ENCODE measurements around the gene CAMKMT. TPM values are rescaled to one million over a fixed set of nuclear protein-coding genes. Genes with fewer than 3 reads are reported as not detected.

The CAMKMT gene
- total and polyA plus RNA-seq, 2 experiments from 2014 or later = 26.5 to 29.5 TPM

- TF ChIP-seq ZNF462 (CRISPR knock-in tag; IDR thresholded peaks at IDR 0.05) (no peak), ZNF114 (CRISPR knock-in tag; IDR thresholded peaks at IDR 0.05) (no peak), ZNF331 (CRISPR knock-in tag; IDR thresholded peaks at IDR 0.05; ENCODE audit: low read depth) (no peak), NANOG (IDR thresholded peaks at IDR 0.05; ENCODE audit: borderline replicate concordance) (no peak), POLR2AphosphoS5 (IDR thresholded peaks at IDR 0.05; ENCODE audit: low read depth) (no peak), REST (IDR thresholded peaks at IDR 0.05; ENCODE audit: unreplicated experiment) (no peak)
Measured at GRCh38 chr2:44747794-44748193, 386.0 kb downstream of the CAMKMT start (continued).

Data from GM23338 (cell line).